Esophagus muscularis mucosa (tissue), 3 donors: Measurements from ENCODE around the gene ARID2.

Source experiments
- CTCF ChIP-seq, 3 experiments: fragments of 200-600 bp in 2 of 3; fragments of 450-650 bp in 1 of 3; sonication (generic) in 2 of 3; IDR thresholded peaks; one replicate each; pipeline ENCODE4 v1.5.1; 2017 to 2019; ENCODE audit warnings: antibody characterized with exemption in 3 of 3, mild to moderate bottlenecking in 2 of 3, moderate library complexity in 1 of 3
- POLR2A ChIP-seq: fragments of 450-650 bp; IDR thresholded peaks from one replicate; pipeline ENCODE4 v1.6.1; 2017; ENCODE audit warnings: antibody characterized with exemption, moderate library complexity, mild to moderate bottlenecking, low read depth
- POLR2AphosphoS5 ChIP-seq, 2 donors: sonication (generic); formaldehyde crosslinking; IDR thresholded peaks; one replicate each; pipeline ENCODE4 v1.6.1; 2017; ENCODE audit warnings: antibody characterized with exemption in 2 of 2

DNA sequence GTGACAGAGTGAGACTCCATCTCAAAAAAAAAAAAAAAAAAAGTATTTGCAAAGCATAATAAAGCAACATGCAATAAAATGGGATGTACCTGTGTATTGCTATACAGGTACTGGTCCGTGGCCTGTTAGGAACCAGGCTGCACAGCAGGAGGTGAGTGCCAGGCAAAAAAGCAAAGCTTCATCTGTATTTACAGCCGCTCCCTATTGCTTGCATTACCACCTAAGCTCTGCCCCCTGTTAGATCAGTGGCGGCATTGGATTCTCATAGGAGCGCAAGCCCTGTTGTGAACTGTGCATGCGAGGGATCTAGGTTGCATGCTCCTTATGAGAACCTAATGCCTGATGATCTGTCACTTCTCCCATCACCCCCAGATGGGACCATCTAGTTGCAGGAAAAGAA, 147.6 kb downstream of the ARID2 start:
- TF ChIP-seq CTCF (IDR thresholded peaks at IDR 0.05) (no peak), POLR2A (no peak), POLR2AphosphoS5 (IDR thresholded peaks at IDR 0.05) (no peak)
